Measurements from ENCODE around the gene ERI3. TPM values are rescaled to one million over a fixed set of nuclear protein-coding genes. Genes with fewer than 3 reads are reported as not detected.

Gene ERI3
- polyA plus RNA-seq, 2 of the 4 experiments (the other 2 are of a cell fraction): 43.4 to 44.7 TPM

GRCh38 chr1:44366371-44366975 is 11.4 kb upstream of the ERI3 start:
- TF ChIP-seq RFX5 (IDR thresholded peaks at IDR 0.05) (no peak), RCOR1 (IDR thresholded peaks at IDR 0.05; ENCODE audit: low read depth, low read length) (no peak), GATA3 (IDR thresholded peaks at IDR 0.05; ENCODE audit: borderline replicate concordance) (no peak), USF2 (IDR thresholded peaks at IDR 0.05) (no peak)
- WGBS (ENCODE audit: missing lambda C conversion rate): 64% methylated on average over 7 of the region's 7 CpGs
- Histone ChIP-seq H3K27ac (no peak overlapping the region), H3K4me2 (no peak overlapping the region), H3K4me1 (no peaks in the 10 kb centered on the region), H3K9me3 (no peaks in the 10 kb centered on the region), H3K4me3 (no peak overlapping the region)
- CTCF ChIA-PET: interaction anchor here (0.6 to 2.4 kb wide), 4 partner anchors 11 to 51 kb away, joined by 3 to 9 read pairs (median 3); no protein-coding TSS in a partner anchor
- FAIRE-seq (no peak), DNase-seq (ENCODE audit: low read depth in 1 of 2, low spot score in 1 of 2) (no peak), ATAC-seq (no peak)
- POLR2A ChIA-PET: no interaction called here

- Histone ChIP-seq H3K27ac (no peak overlapping the region), H3K4me3 (no peak overlapping the region), H3K9me3 (no peaks in the 10 kb centered on the region), H3K4me2 (no peak overlapping the region), H3K4me1 (0 out of 3 replicates have a peak, but pooled peaks cover 3% of the 10 kb centered on the region)
- CTCF ChIA-PET: interaction anchor here (0.6 to 2.3 kb wide), 6 partner anchors 17 to 291 kb away, joined by 3 to 5 read pairs (median 4); no protein-coding TSS in a partner anchor
- POLR2A ChIA-PET: no interaction called here
- TF ChIP-seq CHD2 (IDR thresholded peaks at IDR 0.05; ENCODE audit: low read length, partially characterized antibody) (no peak), SMC3 (IDR thresholded peaks at IDR 0.05) (0 out of 3 replicates have a peak, but pooled peaks have one; percentile 18)
- FAIRE-seq: no peak
- WGBS (ENCODE audit: missing lambda C conversion rate): 57% methylated on average over 4 of the region's 4 CpGs
- DNase-seq (ENCODE audit: low read depth in 1 of 2, low spot score in 1 of 2): peak in 1 of 2 experiments; percentile 10
- peak; percentile 64 to 67; a peak in 4 of 6 replicates for ATAC-seq
Measured at GRCh38 chr1:44361478-44361877, 6.4 kb upstream of the ERI3 start.

GRCh38 chr1:44359234-44359935 is 4.3 kb upstream of the ERI3 start:
- H3K4me3 ChIP-seq: no peak overlapping the region
- POLR2A ChIA-PET: no interaction called here
- no peak overlapping the region for H3K4me2 ChIP-seq
- no peaks in the 10 kb centered on the region for H3K9me3 ChIP-seq
- DNase-seq (ENCODE audit: low read depth in 1 of 2, low spot score in 1 of 2): no peak
- WGBS (ENCODE audit: missing lambda C conversion rate): 72% methylated on average over 6 of the region's 6 CpGs
- CTCF ChIA-PET: interaction anchor here (1.8 kb wide), 1 partner anchor 19 kb away, joined by 6 read pairs; no protein-coding TSS in a partner anchor
- no peak overlapping the region for H3K27ac ChIP-seq
- peaks cover 7% of the 10 kb centered on the region; the same call in 1 of the 3 replicates for H3K4me1 ChIP-seq
- TF ChIP-seq CTCF (IDR thresholded peaks at IDR 0.05) (no peak), ZNF302 (CRISPR knock-in tag; IDR thresholded peaks at IDR 0.05) (no peak), BCL3 (IDR thresholded peaks at IDR 0.05) (no peak), EHMT2 (IDR thresholded peaks at IDR 0.05; ENCODE audit: low read depth) (no peak), NPAS2 (CRISPR knock-in tag; IDR thresholded peaks at IDR 0.05; ENCODE audit: borderline replicate concordance) (no peak), HOXB5 (CRISPR knock-in tag; IDR thresholded peaks at IDR 0.05) (no peak), FOSL2 (IDR thresholded peaks at IDR 0.05) (no peak), FOSL2 (CRISPR knock-in tag; IDR thresholded peaks at IDR 0.05) (no peak), CEBPB (IDR thresholded peaks at IDR 0.05) (no peak), SMC3 (IDR thresholded peaks at IDR 0.05) (no peak), RFX5 (IDR thresholded peaks at IDR 0.05) (no peak), HOXB13 (CRISPR knock-in tag; IDR thresholded peaks at IDR 0.05; ENCODE audit: low read depth) (no peak), CBX8 (IDR thresholded peaks at IDR 0.05) (no peak)
- ATAC-seq: no peak
- FAIRE-seq: no peak
